Prostate gland (tissue), 2 donors: ENCODE measurements around the gene RBX1. TPM values are rescaled to one million over a fixed set of nuclear protein-coding genes. Genes with fewer than 3 reads are reported as not detected.

Experiments
- DNase-seq: peaks from one replicate; pipeline ENCODE4 v3.0.0-alpha.2; 2019; ENCODE audit warnings: low spot score
- H3K27ac ChIP-seq, 2 donors: fragments of 200-600 bp; sonication (generic); 2 replicates each; pipeline ENCODE4 v1.5.1; 2017 to 2019
- H3K27me3 ChIP-seq: fragments of 200-600 bp; sonication (generic); replicated peaks from 2 replicates; pipeline ENCODE4 v1.5.1; 2019; ENCODE audit not compliant: insufficient read depth
- H3K36me3 ChIP-seq, 2 donors: fragments of 200-600 bp; sonication (generic); 1 replicate in 1 of 2; 2 replicates in 1 of 2; pipeline versions ENCODE4 v1.5.1 to v1.8.1; 2017 to 2019
- H3K4me1 ChIP-seq: fragments of 200-600 bp; sonication (generic); replicated peaks from 2 replicates; pipeline ENCODE4 v1.5.1; 2019
- H3K4me3 ChIP-seq, 2 donors: fragments of 200-600 bp; sonication (generic); 2 replicates each; pipeline ENCODE4 v1.5.1; 2017 to 2019
- H3K9me3 ChIP-seq: fragments of 200-600 bp; sonication (generic); 2 replicates; pipeline ENCODE4 v1.5.1; 2017
- POLR2A ChIP-seq: fragments of 450-650 bp; IDR thresholded peaks from one replicate; pipeline ENCODE4 v1.6.1; 2016; ENCODE audit warnings: antibody characterized with exemption, mild to moderate bottlenecking
- POLR2AphosphoS5 ChIP-seq: sonication (generic); formaldehyde crosslinking; IDR thresholded peaks from one replicate; pipeline ENCODE4 v1.6.1; 2017; ENCODE audit warnings: antibody characterized with exemption
- WGBS: methylation state at CpG from one replicate; pipeline ENCODE4 v1.1.5; 2018; 5-methylcytosine and 5-hydroxymethylcytosine counted together
- intact Hi-C: fragments of 100-400 bp; cut with DNase I; formaldehyde crosslinking; loops from one replicate; pipeline ENCODE4 v1.14.2; 2022
- total RNA-seq, 2 donors: library from RNA; depleted of rRNA; stranded (reverse); fragments of >200 nt; gene quantifications; one replicate each; pipeline ENCODE4 v1.1.0, GENCODE V29; 2016
- TF ChIP-seq, protein P1 (sequence below), 4 experiments: fragments of 200-600 bp in 2 of 4; fragments of 450-650 bp in 2 of 4; sonication (generic) in 2 of 4; IDR thresholded peaks; 1 replicate in 3 of 4; 2 replicates in 1 of 4; pipeline ENCODE4 v1.5.1; 2016 to 2019; ENCODE audit warnings: antibody characterized with exemption in 4 of 4, mild to moderate bottlenecking in 2 of 4, moderate library complexity in 2 of 4

Gene RBX1
- total RNA-seq, 2 donors from 2014 or later, result 34.9 to 42.8 TPM

DNA sequence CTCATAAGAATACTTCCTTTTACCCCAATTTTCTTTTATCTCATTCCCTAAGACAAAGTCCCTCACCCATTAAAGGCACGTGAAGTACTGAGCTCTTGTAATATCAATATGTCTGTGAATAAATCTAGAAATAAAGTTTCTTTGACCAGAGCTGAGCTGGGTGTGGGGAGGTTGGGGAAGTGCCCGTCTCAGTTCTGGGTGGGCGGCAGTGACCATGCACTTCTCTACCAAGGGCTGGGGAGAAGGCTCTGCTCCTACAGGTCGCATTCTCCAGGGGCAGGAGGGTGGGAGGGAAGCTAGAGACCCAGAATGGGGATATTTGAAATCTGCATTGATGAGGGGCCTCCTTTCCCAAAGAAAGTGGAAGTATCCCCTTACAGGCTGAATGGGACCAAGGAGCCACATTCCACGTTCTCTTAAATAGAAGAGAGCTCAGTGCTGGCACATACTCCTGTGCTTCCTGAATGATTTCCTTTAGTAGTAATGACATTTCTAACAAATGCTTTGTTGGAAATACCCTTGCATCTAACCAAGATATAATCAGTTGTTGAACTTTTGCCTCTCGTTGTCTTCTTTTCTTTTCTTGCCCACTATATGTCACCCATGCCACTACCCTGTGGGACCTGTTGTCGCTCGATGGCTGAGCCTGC lies 16.1 kb downstream of the RBX1 start:
- intact Hi-C loops, result no loop called here
- DNase-seq, result no peak
- TF ChIP-seq POLR2AphosphoS5, result no peak
- TF ChIP-seq POLR2A, result no peak
- TF ChIP-seq, protein P1, sequence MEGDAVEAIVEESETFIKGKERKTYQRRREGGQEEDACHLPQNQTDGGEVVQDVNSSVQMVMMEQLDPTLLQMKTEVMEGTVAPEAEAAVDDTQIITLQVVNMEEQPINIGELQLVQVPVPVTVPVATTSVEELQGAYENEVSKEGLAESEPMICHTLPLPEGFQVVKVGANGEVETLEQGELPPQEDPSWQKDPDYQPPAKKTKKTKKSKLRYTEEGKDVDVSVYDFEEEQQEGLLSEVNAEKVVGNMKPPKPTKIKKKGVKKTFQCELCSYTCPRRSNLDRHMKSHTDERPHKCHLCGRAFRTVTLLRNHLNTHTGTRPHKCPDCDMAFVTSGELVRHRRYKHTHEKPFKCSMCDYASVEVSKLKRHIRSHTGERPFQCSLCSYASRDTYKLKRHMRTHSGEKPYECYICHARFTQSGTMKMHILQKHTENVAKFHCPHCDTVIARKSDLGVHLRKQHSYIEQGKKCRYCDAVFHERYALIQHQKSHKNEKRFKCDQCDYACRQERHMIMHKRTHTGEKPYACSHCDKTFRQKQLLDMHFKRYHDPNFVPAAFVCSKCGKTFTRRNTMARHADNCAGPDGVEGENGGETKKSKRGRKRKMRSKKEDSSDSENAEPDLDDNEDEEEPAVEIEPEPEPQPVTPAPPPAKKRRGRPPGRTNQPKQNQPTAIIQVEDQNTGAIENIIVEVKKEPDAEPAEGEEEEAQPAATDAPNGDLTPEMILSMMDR (IDR thresholded peaks at IDR 0.05), result no peak
- Histone ChIP-seq H3K27ac (no peak overlapping the region), H3K4me3 (no peak overlapping the region), H3K36me3 (peaks cover 0 to 5% of the 10 kb centered on the region in 2 donors), H3K4me1 (peaks cover 6% of the 10 kb centered on the region), H3K9me3 (no peaks in the 10 kb centered on the region), H3K27me3 (no peaks in the 10 kb centered on the region)
- WGBS, result 86% methylated on average over 8 of the region's 8 CpGs

DNA sequence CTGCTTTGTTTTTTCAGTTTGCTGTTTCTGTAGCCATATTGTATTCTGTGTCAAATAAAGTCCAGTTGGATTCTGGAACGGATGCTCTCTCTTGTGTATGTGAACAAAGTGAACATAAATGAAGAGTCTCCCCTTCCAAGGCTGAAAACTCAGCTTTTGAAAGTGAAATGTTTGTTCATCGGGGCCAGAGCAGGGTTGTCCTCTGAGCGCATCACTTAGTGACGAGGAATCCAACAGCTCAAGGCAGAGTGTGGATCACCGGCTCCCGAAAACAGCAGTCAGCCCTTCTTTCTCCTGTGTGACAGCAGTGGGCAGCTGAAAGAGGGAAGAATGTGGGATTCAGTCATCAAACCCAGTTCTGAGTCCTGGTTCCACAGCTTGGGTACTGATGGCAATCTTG lies 21.4 kb downstream of the RBX1 start:
- H3K4me1 ChIP-seq, result no peaks in the 10 kb centered on the region
- WGBS, result 90% methylated on average over 6 of the region's 6 CpGs
- intact Hi-C loops, result no loop called here
- no peaks in the 10 kb centered on the region for H3K27me3 ChIP-seq
- H3K9me3 ChIP-seq, result no peaks in the 10 kb centered on the region
- H3K36me3 ChIP-seq, result peaks cover 0 to 5% of the 10 kb centered on the region in 2 donors
- H3K27ac ChIP-seq, result no peak overlapping the region
- DNase-seq, result no peak
- no peak for TF ChIP-seq POLR2A
- TF ChIP-seq, protein P1 (IDR thresholded peaks at IDR 0.05), result no peak
- no peak for TF ChIP-seq POLR2AphosphoS5
- H3K4me3 ChIP-seq, result no peak overlapping the region

GRCh38 chr22:40973144-40973543 lies 22.0 kb downstream of the RBX1 start:
- no peak for DNase-seq
- intact Hi-C loops, result no loop called here
- Histone ChIP-seq H3K4me3 (no peak overlapping the region), H3K4me1 (no peaks in the 10 kb centered on the region), H3K36me3 (peaks cover 0 to 5% of the 10 kb centered on the region in 2 donors), H3K9me3 (no peaks in the 10 kb centered on the region), H3K27ac (no peak overlapping the region), H3K27me3 (no peaks in the 10 kb centered on the region)
- 95% methylated on average over 13 of the region's 13 CpGs for WGBS
- TF ChIP-seq POLR2A (no peak), POLR2AphosphoS5 (no peak)
- TF ChIP-seq, protein P1 (IDR thresholded peaks at IDR 0.05), result no peak

DNA sequence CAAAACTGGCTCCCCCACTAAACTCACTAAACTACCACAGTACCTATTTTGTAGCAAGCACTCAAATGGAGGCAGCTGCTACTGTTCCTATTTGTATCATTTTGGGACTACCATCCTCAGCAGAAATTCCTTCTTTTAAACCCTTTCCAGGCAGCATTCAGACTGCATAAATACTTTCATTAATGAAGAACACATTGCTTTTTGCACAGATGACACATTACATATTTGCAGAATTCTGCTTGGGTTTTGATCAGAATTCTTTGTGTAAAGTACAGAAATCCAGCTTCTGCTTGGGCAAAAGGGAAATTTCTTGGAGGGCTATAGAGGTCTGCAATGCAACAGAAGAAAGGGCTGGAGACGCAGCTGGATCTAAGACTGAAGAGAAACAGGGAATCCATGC lies 24.2 kb downstream of the RBX1 start:
- WGBS, result 73% methylated on average over 1 of the region's 1 CpG
- H3K4me3 ChIP-seq, result no peak overlapping the region
- no peak overlapping the region for H3K27ac ChIP-seq
- intact Hi-C loops, result no loop called here
- H3K27me3 ChIP-seq, result no peaks in the 10 kb centered on the region
- H3K36me3 ChIP-seq, result no peaks in the 10 kb centered on the region
- TF ChIP-seq POLR2A (no peak), POLR2AphosphoS5 (no peak)
- TF ChIP-seq, protein P1 (IDR thresholded peaks at IDR 0.05), result no peak
- DNase-seq, result no peak
- H3K9me3 ChIP-seq, result no peaks in the 10 kb centered on the region
- no peaks in the 10 kb centered on the region for H3K4me1 ChIP-seq
